Left hindlimb (tissue), 1 donor: ENCODE results near the gene ATRX.
"Not testable (repeated sequence)": the region's sequence is repeated elsewhere in the genome, so short reads cannot be mapped to it uniquely, and the experiment has no call there.

Experiments
- DNase-seq: peaks from one replicate; pipeline ENCODE4 v3.0.0-alpha.2; 2018

ATRX gene

GRCh38 chrX:77621453-77621852, 164.6 kb downstream of the ATRX start:
- DNase-seq = not testable (repeated sequence)

GRCh38 chrX:77617206-77617605, 168.8 kb downstream of the ATRX start:
- no peak for DNase-seq

GRCh38 chrX:77603635-77604336, 182.2 kb downstream of the ATRX start:
- DNase-seq = no peak

GRCh38 chrX:77597511-77597910, 188.5 kb downstream of the ATRX start:
- no peak for DNase-seq

- no peak for DNase-seq
Measured at GRCh38 chrX:77597090-77597489, 188.9 kb downstream of the ATRX start.

- DNase-seq = no peak
Measured at GRCh38 chrX:77595848-77596247, 190.2 kb downstream of the ATRX start.

GRCh38 chrX:77572322-77572721, 213.7 kb downstream of the ATRX start:
- no peak for DNase-seq

- no peak for DNase-seq
Measured at GRCh38 chrX:77565278-77565677, 220.7 kb downstream of the ATRX start.

- no peak for DNase-seq
Measured at GRCh38 chrX:77564823-77565222, 221.2 kb downstream of the ATRX start.

GRCh38 chrX:77561372-77561771, 224.6 kb downstream of the ATRX start:
- DNase-seq = no peak

- no peak for DNase-seq
Measured at GRCh38 chrX:77556276-77556675, 229.7 kb downstream of the ATRX start.

GRCh38 chrX:77548751-77549150, 237.3 kb downstream of the ATRX start:
- DNase-seq = no peak

- not testable (repeated sequence) for DNase-seq
Measured at GRCh38 chrX:77539778-77540177, 246.2 kb downstream of the ATRX start.

- not testable (repeated sequence) for DNase-seq
Measured at GRCh38 chrX:77531261-77531660, 254.8 kb downstream of the ATRX start.

GRCh38 chrX:77528034-77528433, 258.0 kb downstream of the ATRX start:
- DNase-seq = no peak

- peak; percentile 52 for DNase-seq
Measured at GRCh38 chrX:77527233-77528001, 258.6 kb downstream of the ATRX start.

GRCh38 chrX:77519765-77520164, 266.3 kb downstream of the ATRX start:
- DNase-seq = no peak

GRCh38 chrX:77514177-77514576, 271.8 kb downstream of the ATRX start:
- no peak for DNase-seq

GRCh38 chrX:77510007-77510406, 276.0 kb downstream of the ATRX start:
- DNase-seq = no peak

- DNase-seq = no peak
Measured at GRCh38 chrX:77505227-77505626, 280.8 kb downstream of the ATRX start.

- no peak for DNase-seq
Measured at GRCh38 chrX:77502951-77503525, 283.0 kb downstream of the ATRX start.

- DNase-seq = not testable (repeated sequence)
Measured at GRCh38 chrX:77500164-77500563, 285.9 kb downstream of the ATRX start.

- peak; percentile 39 for DNase-seq
Measured at GRCh38 chrX:77493677-77494553, 292.1 kb downstream of the ATRX start.
